C4-2B (cell line): Measurements from ENCODE around the gene SH3GL3.

Experiments
- H3K27ac ChIP-seq: fragments of 450-650 bp; 2 replicates; pipeline ENCODE4 v1.5.1; 2017
- ZFX ChIP-seq: fragments of 450-650 bp; IDR thresholded peaks from 2 replicates; pipeline ENCODE4 v1.6.1; 2017
- TF ChIP-seq, protein P1 (sequence below): fragments of 450-650 bp; conservative IDR thresholded peaks from 2 replicates; pipeline ENCODE4 v1.5.1; 2017; ENCODE audit warnings: mild to moderate bottlenecking

SH3GL3 gene

GRCh38 chr15:83444936-83445335 lies 2.2 kb upstream of the SH3GL3 start:
- TF ChIP-seq, protein P1, sequence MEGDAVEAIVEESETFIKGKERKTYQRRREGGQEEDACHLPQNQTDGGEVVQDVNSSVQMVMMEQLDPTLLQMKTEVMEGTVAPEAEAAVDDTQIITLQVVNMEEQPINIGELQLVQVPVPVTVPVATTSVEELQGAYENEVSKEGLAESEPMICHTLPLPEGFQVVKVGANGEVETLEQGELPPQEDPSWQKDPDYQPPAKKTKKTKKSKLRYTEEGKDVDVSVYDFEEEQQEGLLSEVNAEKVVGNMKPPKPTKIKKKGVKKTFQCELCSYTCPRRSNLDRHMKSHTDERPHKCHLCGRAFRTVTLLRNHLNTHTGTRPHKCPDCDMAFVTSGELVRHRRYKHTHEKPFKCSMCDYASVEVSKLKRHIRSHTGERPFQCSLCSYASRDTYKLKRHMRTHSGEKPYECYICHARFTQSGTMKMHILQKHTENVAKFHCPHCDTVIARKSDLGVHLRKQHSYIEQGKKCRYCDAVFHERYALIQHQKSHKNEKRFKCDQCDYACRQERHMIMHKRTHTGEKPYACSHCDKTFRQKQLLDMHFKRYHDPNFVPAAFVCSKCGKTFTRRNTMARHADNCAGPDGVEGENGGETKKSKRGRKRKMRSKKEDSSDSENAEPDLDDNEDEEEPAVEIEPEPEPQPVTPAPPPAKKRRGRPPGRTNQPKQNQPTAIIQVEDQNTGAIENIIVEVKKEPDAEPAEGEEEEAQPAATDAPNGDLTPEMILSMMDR, result no peak
- TF ChIP-seq ZFX, result no peak
- H3K27ac ChIP-seq, result no peak overlapping the region

DNA sequence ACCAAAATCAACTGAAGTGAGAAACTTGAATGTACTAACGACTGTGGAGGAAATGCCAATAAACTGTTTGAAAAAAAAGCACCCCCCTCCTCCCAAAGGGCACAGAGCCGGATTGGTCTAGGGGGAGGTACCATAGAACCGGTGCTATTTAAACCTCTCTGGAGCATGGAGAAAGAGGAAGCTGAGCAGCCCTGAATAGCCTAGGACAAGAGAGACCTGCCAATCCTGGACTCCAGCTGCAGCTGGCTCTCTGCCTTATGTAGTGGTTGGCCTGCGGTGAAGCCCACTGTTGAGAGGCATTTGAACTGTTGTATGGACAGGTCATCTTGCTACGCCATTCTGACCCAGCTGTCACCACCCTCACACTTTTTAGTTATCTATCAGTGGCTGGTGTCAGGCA lies 1.5 kb upstream of the SH3GL3 start:
- H3K27ac ChIP-seq, result no peak overlapping the region
- TF ChIP-seq, protein P1, result no peak
- TF ChIP-seq ZFX, result no peak

DNA sequence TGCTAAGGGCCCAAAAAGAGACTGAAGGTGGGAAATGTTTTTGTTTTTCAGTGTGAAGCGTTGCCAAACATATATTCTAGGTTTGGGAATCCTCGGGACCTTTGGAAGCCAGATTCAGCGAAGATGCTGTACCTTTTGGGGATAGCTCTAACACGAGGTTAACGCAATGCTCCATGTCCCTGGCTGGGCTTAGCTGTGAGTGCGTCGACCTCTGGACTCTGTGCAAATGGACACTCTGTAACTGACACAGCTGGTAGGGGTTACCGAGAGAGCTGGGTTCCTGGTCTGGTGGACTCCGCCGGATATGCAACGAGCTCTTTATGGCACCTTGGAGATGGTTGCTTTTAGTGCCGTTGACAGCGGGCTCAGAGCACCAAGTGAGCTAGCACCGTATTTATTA lies 724 bp upstream of the SH3GL3 start:
- H3K27ac ChIP-seq, result no peak overlapping the region
- TF ChIP-seq ZFX, result no peak
- TF ChIP-seq, protein P1, result no peak

DNA sequence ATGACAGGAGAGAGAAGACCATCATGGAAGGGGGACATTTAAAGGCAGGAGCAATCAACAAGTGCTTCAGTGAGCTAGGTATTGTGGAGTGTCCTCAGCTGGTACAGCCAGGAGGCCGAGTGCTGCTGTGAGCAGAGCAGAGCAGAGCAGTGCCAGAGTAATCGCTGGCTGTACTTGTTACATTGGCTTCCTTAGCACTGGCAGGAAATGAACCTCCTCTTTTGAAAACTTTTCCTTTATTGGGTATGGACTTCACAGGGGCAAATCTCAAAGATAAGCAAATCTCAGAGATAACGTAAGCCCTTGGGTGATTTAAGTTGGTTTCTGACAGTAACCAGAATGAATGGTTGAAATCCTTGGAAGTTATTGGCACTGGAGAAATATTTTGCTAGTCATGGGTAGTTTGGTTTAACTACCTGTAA lies 2.1 kb downstream of the SH3GL3 start:
- no peak overlapping the region for H3K27ac ChIP-seq
- no peak for TF ChIP-seq ZFX

DNA sequence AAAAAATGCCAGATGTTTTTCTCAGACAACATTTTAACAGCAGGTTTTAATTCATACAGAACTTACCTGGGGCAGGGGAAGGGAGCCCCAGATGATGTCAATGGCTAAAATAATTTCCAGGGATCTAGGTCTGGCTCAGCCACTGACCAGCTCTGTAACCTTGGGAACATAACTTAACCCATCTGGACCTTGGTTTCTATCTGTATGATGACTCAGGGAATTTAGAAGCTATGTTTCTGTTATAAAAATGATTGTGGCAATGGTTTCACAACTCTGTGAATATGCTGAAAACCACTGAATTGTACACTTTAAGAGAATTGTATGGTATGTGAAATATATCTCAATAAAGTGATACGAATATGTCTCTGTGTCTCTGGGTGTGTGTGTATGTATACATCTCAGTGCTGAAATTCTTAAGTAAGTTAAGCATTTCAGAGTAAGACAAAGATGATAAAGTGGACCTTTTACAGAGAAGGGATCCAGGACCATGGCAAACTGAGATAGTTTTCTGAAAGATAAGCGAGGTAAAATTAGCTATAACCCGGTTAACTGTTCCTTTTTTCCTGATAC lies 2.9 kb downstream of the SH3GL3 start:
- TF ChIP-seq, protein P1, result no peak
- no peak for TF ChIP-seq ZFX
- H3K27ac ChIP-seq, result no peak overlapping the region

DNA sequence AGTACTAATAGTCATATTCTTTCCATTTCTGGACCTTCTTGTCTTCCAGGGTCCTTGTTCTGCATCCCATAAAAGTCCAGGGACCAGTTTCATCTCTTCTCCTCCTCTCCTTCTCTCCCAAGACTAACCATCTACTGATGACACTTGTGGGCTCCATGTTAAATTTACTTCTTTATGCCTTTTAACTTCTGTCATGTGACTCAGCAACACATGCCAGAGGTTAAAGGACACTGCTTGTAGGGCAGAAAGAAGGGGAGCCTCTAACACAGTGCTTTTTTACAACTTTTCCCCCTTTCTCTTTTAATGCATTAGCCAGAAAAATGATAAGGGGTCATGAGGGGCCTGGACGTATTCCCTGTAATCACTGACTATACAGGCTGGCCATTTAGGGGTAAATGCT lies 10.0 kb downstream of the SH3GL3 start:
- TF ChIP-seq ZFX, result no peak
- TF ChIP-seq, protein P1, result no peak

DNA sequence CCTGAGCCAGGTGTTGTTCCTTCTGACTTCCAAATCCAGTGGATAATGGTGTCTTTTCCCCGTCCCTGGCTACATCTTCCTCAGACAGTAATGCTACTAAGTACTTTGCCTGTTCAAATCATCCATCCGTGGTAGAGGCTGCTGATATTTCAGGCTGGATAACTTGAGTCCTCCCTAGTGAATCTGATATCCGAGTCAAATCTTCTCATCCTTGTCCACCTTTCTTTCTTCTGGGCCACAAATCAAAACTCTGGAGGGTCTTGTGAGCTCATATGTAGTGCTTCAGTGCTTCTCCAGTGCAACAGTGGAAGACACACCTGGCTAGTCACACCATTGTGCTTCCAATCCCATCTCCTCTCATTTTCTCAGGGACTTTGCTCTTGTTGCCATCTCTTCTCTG lies 11.2 kb downstream of the SH3GL3 start:
- no peak overlapping the region for H3K27ac ChIP-seq
- TF ChIP-seq ZFX, result no peak
- TF ChIP-seq, protein P1, result no peak

More for the DNA sequence above, 10.0 kb downstream of the SH3GL3 start:
- no peak overlapping the region for H3K27ac ChIP-seq

DNA sequence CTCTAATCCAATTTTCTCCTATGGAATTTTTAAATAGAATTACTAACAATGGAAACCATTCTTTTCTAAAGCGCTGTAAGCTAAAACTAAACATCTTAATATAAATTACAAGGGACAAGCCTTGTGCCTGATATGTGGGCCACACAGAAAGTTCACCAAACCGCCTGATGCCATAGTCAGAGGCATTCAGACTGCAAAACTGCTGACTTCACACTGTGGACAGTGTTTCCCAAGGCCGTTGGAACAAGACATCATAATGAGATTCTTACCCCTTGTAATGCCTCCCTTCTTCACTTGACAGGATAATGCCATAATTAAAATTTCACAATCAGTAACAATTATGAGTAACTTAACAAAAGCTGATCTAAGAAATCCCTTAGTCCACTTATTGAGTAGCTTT lies 14.9 kb downstream of the SH3GL3 start:
- H3K27ac ChIP-seq, result no peak overlapping the region
- TF ChIP-seq ZFX, result no peak
- TF ChIP-seq, protein P1, result no peak
